ENCODE results near the gene RAPSN. TPM values are rescaled to one million over a fixed set of nuclear protein-coding genes. Genes with fewer than 3 reads are reported as not detected.
A peak's percentile ranks its signal among the peaks of the same experiment; 100 is the strongest.

Gene RAPSN
- total RNA-seq, 2 donors from 2014 or later: 3.0 to 3.1 TPM

DNA sequence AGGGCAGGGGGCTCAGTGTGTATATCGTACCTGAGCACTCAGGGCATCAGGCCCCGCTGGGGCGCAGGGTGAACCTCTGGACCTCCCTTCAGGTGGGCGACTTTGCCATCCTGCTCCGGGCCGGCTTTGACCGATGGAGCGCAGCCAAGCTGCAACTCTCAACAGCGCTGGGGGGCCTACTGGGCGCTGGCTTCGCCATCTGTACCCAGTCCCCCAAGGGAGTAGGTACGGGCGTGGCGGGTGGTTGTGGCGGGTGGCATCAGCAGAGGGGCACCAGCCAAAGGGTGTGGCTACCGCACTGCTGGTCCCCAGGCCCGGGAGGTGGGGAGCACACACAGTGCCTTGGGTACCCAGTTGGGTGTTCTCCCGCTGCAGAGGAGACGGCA, 34.3 kb downstream of the RAPSN start:
- no peak overlapping the region for H3K4me3 Mint-ChIP-seq
- H3K4me1 Mint-ChIP-seq: peaks cover 12% of the 10 kb centered on the region
- DNase-seq (no peak), ATAC-seq (no peak)
- H3K9me3 ChIP-seq (ENCODE audit: control insufficient read depth, low read length, poor library complexity, severe bottlenecking): no peaks in the 10 kb centered on the region
- peaks cover 4% of the 10 kb centered on the region for H3K36me3 Mint-ChIP-seq (ENCODE audit: low read depth)
- no peaks in the 10 kb centered on the region for H3K27me3 Mint-ChIP-seq
- H3K27ac Mint-ChIP-seq: no peak overlapping the region

DNA sequence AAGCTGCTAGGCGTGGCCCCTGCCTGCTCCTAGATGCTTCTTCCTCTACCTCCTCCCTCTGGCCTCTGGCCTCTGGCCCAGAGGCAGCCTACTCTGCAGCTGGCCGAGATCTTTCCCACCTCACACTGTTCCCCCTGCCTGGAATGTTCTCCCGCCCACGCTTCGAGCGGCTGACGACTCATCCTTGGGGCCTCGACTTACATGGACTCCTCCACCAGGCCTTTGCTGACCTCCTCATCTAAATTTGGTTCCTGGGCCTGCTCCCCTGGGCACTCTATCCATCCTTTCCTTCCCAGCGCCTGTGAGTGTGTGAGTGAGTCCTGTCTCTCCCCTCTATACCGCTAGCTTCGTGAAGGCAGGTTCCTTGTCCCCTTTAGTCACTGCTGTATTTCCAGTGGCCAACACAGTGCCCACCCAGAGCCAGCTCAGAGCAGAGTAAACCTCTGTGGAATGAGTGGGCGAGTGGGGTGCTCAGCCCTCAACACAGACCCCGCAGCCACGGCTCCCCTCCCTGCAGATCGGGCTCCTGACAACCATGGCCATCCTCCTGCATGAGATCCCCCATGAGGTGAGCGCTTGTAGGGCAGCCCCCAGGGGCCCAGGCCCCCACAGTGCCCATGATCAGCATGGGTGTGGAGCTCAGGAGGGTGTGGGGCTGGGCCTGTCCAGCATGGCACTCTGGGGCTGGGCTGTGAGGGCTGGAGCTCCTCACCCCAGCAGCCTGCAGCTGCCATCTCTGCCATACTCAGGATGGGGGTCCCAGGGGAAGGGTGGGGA, 34.8 kb downstream of the RAPSN start:
- no peaks in the 10 kb centered on the region for H3K9me3 ChIP-seq (ENCODE audit: control insufficient read depth, low read length, poor library complexity, severe bottlenecking)
- DNase-seq (no peak), ATAC-seq (no peak)
- no peak overlapping the region for H3K4me3 Mint-ChIP-seq
- peak overlapping the region; percentile 78 for H3K27ac Mint-ChIP-seq
- H3K27me3 Mint-ChIP-seq: no peaks in the 10 kb centered on the region
- H3K36me3 Mint-ChIP-seq (ENCODE audit: low read depth): peaks cover 4% of the 10 kb centered on the region
- peaks cover 15% of the 10 kb centered on the region for H3K4me1 Mint-ChIP-seq

DNA sequence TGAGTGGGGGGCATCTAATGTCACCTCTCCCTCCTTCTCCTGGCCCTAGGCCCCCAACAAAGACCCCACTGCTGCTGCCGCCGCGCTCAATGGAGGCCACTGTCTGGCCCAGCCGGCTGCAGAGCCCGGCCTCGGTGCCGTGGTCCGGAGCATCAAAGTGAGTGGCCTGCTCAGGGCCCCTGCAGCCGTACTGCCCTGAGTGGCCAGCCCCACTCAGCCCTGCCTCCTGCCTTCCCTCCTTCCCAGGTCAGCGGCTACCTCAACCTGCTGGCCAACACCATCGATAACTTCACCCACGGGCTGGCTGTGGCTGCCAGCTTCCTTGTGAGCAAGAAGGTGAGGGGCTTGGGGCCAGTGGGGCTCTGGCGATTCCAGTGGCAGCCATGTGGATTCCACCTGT, 35.6 kb downstream of the RAPSN start:
- no peak overlapping the region for H3K27ac Mint-ChIP-seq
- peak overlapping the region; percentile 1 for H3K4me3 Mint-ChIP-seq
- ATAC-seq (no peak), DNase-seq (no peak)
- no peaks in the 10 kb centered on the region for H3K27me3 Mint-ChIP-seq
- no peaks in the 10 kb centered on the region for H3K9me3 ChIP-seq (ENCODE audit: control insufficient read depth, low read length, poor library complexity, severe bottlenecking)
- peaks cover 4% of the 10 kb centered on the region for H3K36me3 Mint-ChIP-seq (ENCODE audit: low read depth)
- peaks cover 17% of the 10 kb centered on the region for H3K4me1 Mint-ChIP-seq

DNA sequence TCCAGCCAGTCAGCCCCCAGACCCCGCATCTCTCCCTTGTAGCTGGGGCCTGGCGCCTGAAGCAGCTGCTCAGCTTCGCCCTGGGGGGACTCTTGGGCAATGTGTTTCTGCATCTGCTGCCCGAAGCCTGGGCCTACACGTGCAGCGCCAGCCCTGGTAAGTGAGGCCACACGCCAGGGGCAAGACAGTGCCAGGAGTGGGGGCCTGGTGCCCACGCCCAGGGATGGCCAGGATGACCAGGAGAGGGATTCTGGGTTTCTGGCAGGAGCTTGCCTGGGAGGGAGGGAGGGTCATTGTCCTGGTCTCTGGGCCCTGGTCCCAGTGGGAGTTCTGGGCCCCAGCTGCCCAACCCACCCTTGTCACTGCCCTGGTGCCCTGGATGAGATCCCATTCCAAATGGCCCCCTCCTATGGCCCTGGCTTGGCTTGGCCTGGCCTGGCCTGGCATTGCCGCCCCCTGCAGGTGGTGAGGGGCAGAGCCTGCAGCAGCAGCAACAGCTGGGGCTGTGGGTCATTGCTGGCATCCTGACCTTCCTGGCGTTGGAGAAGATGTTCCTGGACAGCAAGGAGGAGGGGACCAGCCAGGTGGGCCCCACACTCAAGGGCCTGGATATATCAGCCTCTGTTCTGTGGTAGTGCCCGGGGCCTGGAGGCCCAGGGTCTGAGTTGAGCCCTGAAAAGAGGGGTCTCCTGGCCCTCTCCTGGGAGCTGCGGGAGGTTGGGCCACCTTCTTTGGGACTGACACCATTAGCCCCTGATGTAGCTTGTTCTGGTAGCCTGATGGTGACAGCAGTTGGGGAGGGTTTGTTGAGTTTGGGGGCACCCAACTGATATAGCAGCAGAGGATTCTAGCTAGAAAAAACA, 36.8 kb downstream of the RAPSN start:
- Mint-ChIP-seq H3K4me1 (peaks cover 19% of the 10 kb centered on the region), H3K36me3 (ENCODE audit: low read depth) (peaks cover 4% of the 10 kb centered on the region), H3K4me3 (no peak overlapping the region), H3K27me3 (no peaks in the 10 kb centered on the region), H3K27ac (no peak overlapping the region)
- ATAC-seq (no peak), DNase-seq (peak; percentile 27 to 55 (median 48))
- H3K9me3 ChIP-seq (ENCODE audit: control insufficient read depth, low read length, poor library complexity, severe bottlenecking): no peaks in the 10 kb centered on the region

DNA sequence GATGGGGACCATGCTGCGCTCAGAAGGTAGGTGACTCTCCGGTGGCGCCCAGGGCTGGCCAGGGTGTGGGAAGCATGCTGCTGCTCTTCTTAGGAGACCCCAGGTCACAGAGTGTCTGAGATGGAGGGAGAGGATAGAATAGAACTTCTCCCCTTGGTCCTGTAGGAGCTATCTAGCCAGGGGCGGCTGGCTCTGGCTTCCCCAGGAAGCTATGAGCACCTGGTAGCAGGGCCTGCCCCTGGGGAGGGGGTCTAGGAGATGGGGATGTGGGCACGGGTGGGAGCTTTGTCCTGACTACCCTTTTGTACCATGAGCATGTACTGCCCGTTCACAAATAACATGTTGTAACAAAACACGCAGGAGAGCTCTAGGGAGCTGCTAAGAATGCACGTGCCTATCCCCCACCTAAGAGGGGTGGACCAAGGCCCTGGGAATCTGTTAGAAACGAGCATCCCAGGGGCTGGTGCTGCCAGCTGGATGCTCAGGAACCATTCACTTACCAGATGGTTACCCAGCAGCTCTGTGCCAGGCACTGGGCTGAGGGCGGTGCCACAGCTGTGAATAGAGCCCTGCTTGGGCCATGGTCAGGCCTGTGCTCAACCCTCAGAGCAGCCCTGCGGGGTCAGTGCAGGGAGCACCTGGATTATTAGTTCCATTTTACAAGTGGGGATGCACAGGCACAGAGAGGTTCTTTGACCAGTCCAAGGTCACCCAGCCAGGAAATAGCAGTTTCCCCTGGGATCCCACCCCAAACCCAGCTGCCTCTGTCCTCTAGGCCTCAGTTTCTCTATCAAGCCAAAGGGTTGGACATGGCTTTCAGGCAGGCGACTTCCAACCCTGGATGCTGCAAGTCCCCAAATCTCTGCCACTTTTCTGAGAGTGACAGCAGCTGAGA, 38.3 kb downstream of the RAPSN start:
- ATAC-seq: no peak
- no peaks in the 10 kb centered on the region for H3K9me3 ChIP-seq (ENCODE audit: control insufficient read depth, low read length, poor library complexity, severe bottlenecking)
- Mint-ChIP-seq H3K36me3 (ENCODE audit: low read depth) (peaks cover 4% of the 10 kb centered on the region), H3K4me1 (peaks cover 23% of the 10 kb centered on the region), H3K27ac (no peak overlapping the region), H3K4me3 (no peak overlapping the region), H3K27me3 (no peaks in the 10 kb centered on the region)
- DNase-seq: no peak

DNA sequence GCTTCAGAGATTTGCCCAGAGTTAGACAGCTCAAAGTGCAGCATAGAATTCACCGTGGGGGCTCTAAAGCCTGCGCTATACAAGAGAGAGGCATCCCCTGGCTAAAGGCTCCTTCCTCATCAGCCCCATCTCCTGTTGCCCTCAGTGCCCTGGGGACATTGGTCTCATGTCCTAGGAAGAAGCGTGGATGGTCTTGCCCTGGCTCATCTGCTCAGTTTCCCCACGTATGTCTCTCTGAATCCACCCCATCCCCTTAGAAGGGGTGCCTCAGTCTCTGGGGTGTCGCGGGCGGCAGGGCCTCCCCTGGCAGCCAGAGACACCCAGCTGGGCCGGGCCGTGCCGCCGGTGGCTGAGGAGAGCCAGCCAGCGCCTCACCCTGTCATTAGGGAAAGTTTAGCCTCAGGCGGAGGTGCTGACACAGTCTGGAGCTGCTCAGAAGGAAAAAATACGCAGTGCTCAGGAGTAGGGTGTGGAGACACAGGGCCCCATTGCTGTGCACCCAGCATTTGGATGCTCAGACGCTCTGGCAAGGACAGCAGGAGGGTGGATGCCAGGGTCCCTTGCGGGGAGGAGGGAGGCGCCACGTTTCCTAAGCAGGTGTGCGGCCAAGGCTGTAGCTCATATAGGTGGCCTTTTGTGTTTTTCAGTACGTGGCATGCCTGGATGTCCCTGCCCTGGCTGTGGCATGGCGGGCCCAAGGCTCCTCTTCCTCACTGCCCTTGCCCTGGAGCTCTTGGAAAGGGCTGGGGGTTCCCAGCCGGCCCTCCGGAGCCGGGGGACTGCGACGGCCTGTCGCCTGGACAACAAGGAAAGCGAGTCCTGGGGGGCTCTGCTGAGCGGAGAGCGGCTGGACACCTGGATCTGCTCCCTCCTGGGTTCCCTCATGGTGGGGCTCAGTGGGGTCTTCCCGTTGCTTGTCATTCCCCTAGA, 39.2 kb downstream of the RAPSN start:
- peak overlapping the region; percentile 97 for H3K4me3 Mint-ChIP-seq
- DNase-seq: no peak
- no peaks in the 10 kb centered on the region for H3K9me3 ChIP-seq (ENCODE audit: control insufficient read depth, low read length, poor library complexity, severe bottlenecking)
- H3K27ac Mint-ChIP-seq: peak overlapping the region; percentile 95
- H3K27me3 Mint-ChIP-seq: no peaks in the 10 kb centered on the region
- H3K36me3 Mint-ChIP-seq (ENCODE audit: low read depth): peaks cover 4% of the 10 kb centered on the region
- peaks cover 23% of the 10 kb centered on the region for H3K4me1 Mint-ChIP-seq
- no peak for ATAC-seq

DNA sequence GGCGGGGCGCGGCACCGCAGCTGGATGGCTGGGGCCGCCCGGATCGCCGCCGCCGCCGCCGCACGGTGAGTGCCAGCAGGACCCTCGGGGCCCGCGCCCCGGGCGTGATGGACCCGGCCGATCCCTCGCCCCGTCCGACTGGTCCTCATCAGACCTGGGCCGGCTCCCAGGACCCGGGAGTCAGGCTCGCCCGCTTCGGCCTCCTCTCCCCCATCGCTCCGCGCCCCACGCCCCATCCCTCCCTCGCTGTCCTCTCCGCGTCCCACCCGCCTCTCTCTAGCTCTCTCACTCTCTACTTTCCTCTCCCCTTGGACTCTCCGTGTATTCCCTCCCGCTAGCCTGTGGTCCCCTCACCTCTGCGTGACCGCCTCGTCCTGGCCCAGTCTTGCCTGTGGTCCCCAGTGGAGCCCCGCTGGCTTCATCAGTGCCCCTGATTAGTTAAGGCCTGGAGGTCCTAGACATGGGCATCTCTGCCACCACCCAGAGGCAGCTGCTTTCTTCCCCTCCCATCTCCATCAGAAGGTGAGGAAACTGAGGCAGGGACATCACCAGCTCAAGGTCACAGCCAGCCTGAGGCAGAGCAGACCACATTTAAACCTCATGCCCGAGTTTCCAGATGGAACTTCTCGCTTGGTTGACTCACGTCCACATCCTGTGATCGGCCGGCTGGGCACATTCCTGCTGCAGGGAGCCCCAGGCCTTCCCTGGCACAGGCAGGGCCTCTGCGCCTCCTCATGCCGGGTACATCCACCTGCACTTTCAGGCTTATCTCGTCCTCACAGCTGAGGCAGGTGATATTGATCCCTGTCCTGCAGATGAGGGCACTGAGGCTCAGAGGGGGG, 40.1 kb downstream of the RAPSN start:
- Mint-ChIP-seq H3K4me1 (peaks cover 20% of the 10 kb centered on the region), H3K36me3 (ENCODE audit: low read depth) (peaks cover under 1% of the 10 kb centered on the region), H3K27me3 (no peaks in the 10 kb centered on the region), H3K27ac (peak overlapping the region; percentile 95), H3K4me3 (peak overlapping the region; percentile 97)
- no peak for ATAC-seq
- DNase-seq: no peak
- no peaks in the 10 kb centered on the region for H3K9me3 ChIP-seq (ENCODE audit: control insufficient read depth, low read length, poor library complexity, severe bottlenecking)

DNA sequence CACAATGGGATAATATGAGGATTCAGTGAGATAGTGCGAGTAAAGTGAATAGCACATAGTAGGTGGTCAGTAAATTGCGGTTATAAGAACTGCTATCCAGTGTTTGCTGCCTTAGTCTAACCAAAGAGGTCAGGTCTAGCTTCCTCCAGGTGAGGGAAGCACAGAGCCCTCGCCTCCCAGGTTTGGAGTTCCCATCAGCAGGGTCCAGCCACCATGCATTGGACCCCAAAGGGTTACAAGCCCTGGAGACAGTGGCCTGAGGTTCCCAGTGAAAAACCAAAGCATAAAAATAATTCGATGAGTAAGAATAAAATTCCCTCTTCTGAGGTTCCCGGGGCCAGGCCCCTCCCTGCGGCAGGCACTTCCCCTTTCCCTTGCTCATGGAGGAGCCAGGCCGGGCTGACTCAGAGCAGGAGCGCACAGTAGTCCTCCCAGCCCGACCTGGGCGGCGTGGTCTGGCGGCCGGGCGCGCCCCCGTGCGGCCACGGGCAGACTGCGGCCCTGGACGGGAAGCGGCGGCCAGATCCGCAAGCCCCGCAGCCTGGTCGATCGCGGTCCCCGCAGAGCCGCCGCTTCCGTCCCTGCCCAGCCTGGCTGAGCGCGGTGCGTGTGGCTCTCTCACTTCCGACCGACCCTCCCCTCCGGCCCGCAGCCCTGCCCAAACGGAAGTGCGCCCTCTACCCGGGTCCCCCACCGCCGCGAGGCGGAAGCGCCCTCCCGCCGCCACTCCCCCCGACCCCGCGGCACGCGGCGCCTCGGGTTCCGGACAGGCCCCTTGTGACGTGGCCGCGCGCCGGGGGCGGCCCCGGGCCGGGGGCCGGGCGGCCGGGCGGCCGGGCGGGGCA, 41.0 kb downstream of the RAPSN start, which contains the start of gene SLC39A13:
Gene SLC39A13 (plus strand): TSS at position 845 of the 845 bp plus-strand sequence. CDS start 1,505 bp downstream, outside the sequence.
- Mint-ChIP-seq H3K36me3 (ENCODE audit: low read depth) (no peaks in the 10 kb centered on the region), H3K4me3 (peak within 1 kb of the TSS; percentile 97), H3K27ac (peak within 1 kb of the TSS; percentile 95), H3K27me3 (no peaks in the 10 kb centered on the region), H3K4me1 (peaks cover 20% of the 10 kb centered on the region)
- H3K9me3 ChIP-seq (ENCODE audit: control insufficient read depth, low read length, poor library complexity, severe bottlenecking): no peaks in the 10 kb centered on the region
- DNase-seq: peak; percentile 86 to 87 (median 87)
- peak; percentile 92 for ATAC-seq

DNA sequence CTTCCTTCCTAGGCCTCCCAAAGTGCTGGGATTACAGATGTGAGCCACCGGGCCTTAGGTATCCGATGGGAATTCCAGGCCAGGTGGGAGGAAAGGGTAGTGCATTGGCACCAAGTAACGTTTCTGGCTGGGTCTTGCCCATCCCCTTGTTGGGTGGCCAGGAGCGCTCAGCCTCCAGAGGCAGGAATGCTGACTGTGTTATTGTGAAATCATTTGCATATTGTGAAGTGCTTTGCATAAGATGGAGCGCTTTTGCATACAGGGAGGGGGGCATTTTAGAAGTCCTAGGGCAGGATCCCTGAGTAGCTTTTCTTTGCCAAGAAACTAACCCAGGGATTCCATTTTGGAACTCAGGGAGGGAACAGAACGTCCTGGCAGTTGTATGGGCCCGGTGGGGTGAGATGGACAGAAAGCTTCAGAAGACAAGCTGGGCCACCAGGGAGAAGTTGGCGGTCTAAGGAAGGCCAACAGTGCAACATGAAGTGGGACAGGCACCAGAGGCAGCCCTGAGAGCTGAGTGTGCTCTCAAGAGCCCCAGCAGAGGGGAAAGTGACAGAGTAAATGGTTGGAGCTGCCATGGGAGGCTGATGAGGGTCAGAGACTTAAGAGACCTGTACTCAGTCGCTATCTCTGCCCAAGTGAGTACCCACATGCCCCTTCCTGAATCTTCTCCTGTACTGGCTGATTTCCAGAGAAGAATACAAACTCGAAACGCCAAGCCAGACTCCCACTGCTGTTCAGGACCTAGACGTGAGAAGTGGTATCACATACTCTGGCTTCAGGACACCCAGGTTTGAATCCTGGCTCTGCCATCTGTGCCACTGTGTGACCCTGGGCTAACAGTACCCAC, 41.8 kb downstream of the RAPSN start:
- H3K9me3 ChIP-seq (ENCODE audit: control insufficient read depth, low read length, poor library complexity, severe bottlenecking): no peaks in the 10 kb centered on the region
- ATAC-seq: no peak
- DNase-seq: no peak
- peak overlapping the region; percentile 86 for H3K27ac Mint-ChIP-seq
- H3K27me3 Mint-ChIP-seq: no peaks in the 10 kb centered on the region
- H3K4me1 Mint-ChIP-seq: peaks cover 20% of the 10 kb centered on the region
- H3K36me3 Mint-ChIP-seq (ENCODE audit: low read depth): no peaks in the 10 kb centered on the region
- H3K4me3 Mint-ChIP-seq: peak overlapping the region; percentile 97

DNA sequence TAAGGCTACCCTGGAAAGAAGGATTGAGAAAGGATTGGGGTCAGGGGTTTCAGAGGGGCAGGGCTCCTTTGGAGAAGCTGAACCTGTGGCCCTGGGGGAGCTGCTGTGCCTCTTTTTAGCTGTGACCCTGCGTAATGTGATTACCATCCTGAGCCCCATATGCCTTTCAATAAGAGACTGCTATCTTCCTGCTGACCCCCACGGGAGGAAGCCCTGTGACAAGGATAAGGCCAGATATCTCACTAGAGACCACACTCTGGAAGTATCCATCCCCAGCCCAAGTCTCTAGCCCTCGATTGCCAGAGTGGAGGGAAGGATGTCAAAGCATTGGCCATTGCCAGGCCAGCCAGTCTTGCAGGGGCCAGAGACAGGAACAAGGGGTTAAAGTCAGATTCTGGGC, 45.4 kb downstream of the RAPSN start:
- peak overlapping the region; percentile 37 for H3K27ac Mint-ChIP-seq
- ATAC-seq (no peak), DNase-seq (no peak)

More for the DNA sequence above, 45.4 kb downstream of the RAPSN start:
- Mint-ChIP-seq H3K4me3 (no peak overlapping the region), H3K36me3 (ENCODE audit: low read depth) (no peaks in the 10 kb centered on the region), H3K4me1 (peaks cover 19% of the 10 kb centered on the region), H3K27me3 (no peaks in the 10 kb centered on the region)
- no peaks in the 10 kb centered on the region for H3K9me3 ChIP-seq (ENCODE audit: control insufficient read depth, low read length, poor library complexity, severe bottlenecking)

All from T-helper 17 cell (primary cell).